HCEC 1CT (cell line): ENCODE results near the gene RWDD1.

Experiments
- DNase-seq: peaks from one replicate; pipeline ENCODE4 v3.0.0-alpha.2; 2017

The RWDD1 gene

DNA sequence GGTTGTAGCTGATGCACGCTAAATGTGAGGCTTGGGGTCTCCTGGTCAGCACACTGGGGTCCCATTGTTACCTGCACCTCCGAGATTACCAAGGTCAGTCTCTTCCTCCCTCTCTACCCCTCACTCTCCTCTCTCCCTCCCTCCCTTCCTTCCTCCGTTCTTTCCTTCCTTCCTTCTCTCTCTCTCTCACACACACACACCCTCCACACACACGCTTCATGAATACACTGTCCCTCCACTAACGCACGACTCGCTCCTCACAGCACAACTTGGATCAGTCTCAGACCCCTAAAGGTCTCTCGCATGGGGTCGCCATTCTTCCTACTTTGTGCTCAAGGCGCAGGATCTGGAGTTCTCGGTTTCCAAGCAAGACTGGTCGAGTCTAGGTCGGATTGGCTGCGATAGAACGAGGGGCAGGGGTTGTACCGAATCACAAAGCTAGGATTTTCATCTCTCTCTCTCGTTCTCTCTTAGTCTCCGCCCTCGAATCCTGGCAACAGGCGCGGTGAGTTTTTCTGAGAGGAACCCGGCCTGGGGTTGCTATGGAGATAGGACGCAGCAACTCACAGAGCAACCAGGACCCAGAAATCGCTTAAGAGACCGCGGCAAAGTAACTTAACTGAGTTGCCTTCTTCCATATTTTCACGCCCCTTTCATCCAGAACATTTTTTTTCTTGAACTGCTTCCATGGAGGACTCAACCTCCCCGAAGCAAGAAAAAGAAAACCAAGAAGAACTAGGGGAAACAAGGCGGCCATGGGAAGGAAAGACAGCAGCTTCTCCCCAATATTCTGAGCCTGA, 44.8 kb downstream of the RWDD1 start, which contains the start of gene RSPH4A:
RSPH4A (plus strand) TSS at position 543 of the 800 bp plus-strand sequence; CDS start at position 688, 145 bp downstream.
- peak; percentile 94 for DNase-seq

DNA sequence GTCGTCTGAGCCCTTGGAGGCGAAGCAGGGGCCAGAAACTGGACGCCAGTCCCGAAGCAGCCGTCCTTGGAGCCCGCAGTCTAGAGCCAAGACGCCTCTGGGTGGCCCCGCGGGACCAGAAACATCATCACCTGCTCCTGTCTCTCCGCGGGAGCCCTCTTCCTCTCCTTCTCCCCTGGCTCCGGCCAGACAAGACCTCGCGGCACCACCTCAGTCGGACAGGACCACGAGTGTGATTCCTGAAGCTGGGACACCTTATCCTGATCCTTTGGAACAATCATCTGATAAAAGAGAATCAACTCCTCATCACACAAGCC, 45.4 kb downstream of the RWDD1 start:
- DNase-seq = no peak

- peak; percentile 13 for DNase-seq
Observed at GRCh38 chr6:116624036-116624805, 52.9 kb downstream of the RWDD1 start.

- no peak for DNase-seq
Observed at GRCh38 chr6:116625872-116626271, 54.6 kb downstream of the RWDD1 start.

GRCh38 chr6:116629563-116629981, 58.3 kb downstream of the RWDD1 start:
- no peak for DNase-seq

DNA sequence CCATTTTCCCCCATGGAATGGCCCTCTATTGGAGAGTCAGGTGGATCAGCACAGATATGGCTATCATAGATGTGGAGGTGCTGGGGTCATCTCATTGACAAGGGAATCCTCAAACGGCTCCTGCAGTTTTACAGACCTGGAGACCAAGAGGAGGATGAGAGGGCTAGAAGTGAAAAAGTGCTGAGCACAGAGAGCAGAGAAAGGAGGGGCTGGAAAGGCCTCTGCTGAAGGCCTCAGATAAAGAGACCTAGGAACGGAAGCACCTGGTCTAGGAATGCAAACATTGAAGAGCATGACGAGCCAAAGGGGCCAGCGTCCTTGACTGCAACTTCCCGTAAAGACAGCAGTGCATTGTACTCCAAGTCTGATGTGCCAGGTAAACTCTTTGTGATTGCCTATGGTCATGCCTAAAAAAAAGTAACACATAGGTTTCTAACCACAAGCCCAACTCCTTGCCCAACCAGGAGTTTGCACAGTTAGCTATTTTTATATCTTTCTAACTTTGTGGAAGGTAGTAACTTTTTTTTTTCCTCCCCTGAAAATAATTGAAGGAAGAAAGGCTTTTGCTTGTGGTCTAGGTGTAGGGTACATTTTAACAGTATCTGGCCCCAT, 60.2 kb downstream of the RWDD1 start:
- DNase-seq = no peak

- no peak for DNase-seq
Observed at GRCh38 chr6:116633685-116634084, 62.4 kb downstream of the RWDD1 start.
